ENCODE results near the gene MT1G. TPM values are rescaled to one million over a fixed set of nuclear protein-coding genes. Genes with fewer than 3 reads are reported as not detected.

The MT1G gene
- total RNA-seq, 4 donors from 2014 or later, result 410 to 930 (median 704) TPM

- 0% methylated on average over 1 of the region's 1 CpG for WGBS, 2 donors
- Histone ChIP-seq H3K36me3 (no peaks in the 10 kb centered on the region), H3K27ac (no peak overlapping the region), H3K4me3 (replicated peaks in 1 of 3) (no peak overlapping the region), H3K4me1 (peaks cover 7 to 17% of the 10 kb centered on the region in 2 donors), H3K9me3 (no peaks in the 10 kb centered on the region), H3K27me3 (no peaks in the 10 kb centered on the region)
- DNase-seq, result no peak
- TF ChIP-seq CTCF (IDR thresholded peaks at IDR 0.05) (no peak), POLR2A (IDR thresholded peaks at IDR 0.05) (no peak)
- intact Hi-C loops (cut with DNase I), result no loop called here
Measured at GRCh38 chr16:56645838-56646237, 22.0 kb downstream of the MT1G start.

GRCh38 chr16:56645311-56645710, 22.6 kb downstream of the MT1G start:
- no peak for DNase-seq
- Histone ChIP-seq H3K27ac (no peak overlapping the region), H3K4me3 (replicated peaks in 1 of 3) (no peak overlapping the region), H3K36me3 (no peaks in the 10 kb centered on the region), H3K4me1 (peaks cover 7 to 17% of the 10 kb centered on the region in 2 donors), H3K27me3 (no peaks in the 10 kb centered on the region), H3K9me3 (no peaks in the 10 kb centered on the region)
- WGBS, 2 donors, result 95 to 96% methylated on average over 1 of the region's 1 CpG
- intact Hi-C loops (cut with DNase I), result no loop called here
- TF ChIP-seq POLR2A (IDR thresholded peaks at IDR 0.05), result no peak

GRCh38 chr16:56643833-56644232, 24.0 kb downstream of the MT1G start:
- no peak for DNase-seq
- TF ChIP-seq POLR2A (IDR thresholded peaks at IDR 0.05) (no peak), CTCF (IDR thresholded peaks at IDR 0.05) (no peak)
- H3K27ac ChIP-seq, result peak overlapping the region in 2 of 3 donors; percentile 6 to 66
- H3K9me3 ChIP-seq, result no peaks in the 10 kb centered on the region
- no peaks in the 10 kb centered on the region for H3K36me3 ChIP-seq
- intact Hi-C loops (cut with DNase I), result no loop called here
- H3K4me1 ChIP-seq, result peaks cover 7 to 20% of the 10 kb centered on the region in 2 donors
- H3K4me3 ChIP-seq (replicated peaks in 1 of 3), result peak overlapping the region in 1 of 3 donors; percentile 22
- no peaks in the 10 kb centered on the region for H3K27me3 ChIP-seq
- 37 to 49% methylated on average over 4 to 5 of the region's 5 CpGs for WGBS, 2 donors

GRCh38 chr16:56643080-56643778, 24.6 kb downstream of the MT1G start:
- intact Hi-C loops (cut with DNase I), result no loop called here
- peak; percentile 90 to 91 for DNase-seq
- peaks cover 11 to 26% of the 10 kb centered on the region in 2 donors for H3K4me1 ChIP-seq
- H3K4me3 ChIP-seq (replicated peaks in 1 of 3), result peak overlapping the region in 1 of 3 donors; percentile 22
- 11% methylated on average over 12 to 18 of the region's 42 CpGs for WGBS, 2 donors
- H3K27ac ChIP-seq, result peak overlapping the region in 2 of 3 donors; percentile 6 to 66
- no peaks in the 10 kb centered on the region for H3K27me3 ChIP-seq
- H3K9me3 ChIP-seq, result no peaks in the 10 kb centered on the region
- peak; percentile 32 to 72 for TF ChIP-seq POLR2A (IDR thresholded peaks at IDR 0.05)
- peak in 5 of 6 experiments; percentile 15 to 67 (median 60) for TF ChIP-seq CTCF (IDR thresholded peaks at IDR 0.05)
- no peaks in the 10 kb centered on the region for H3K36me3 ChIP-seq

- Histone ChIP-seq H3K9me3 (no peaks in the 10 kb centered on the region), H3K27ac (no peak overlapping the region), H3K4me1 (peaks cover 11 to 33% of the 10 kb centered on the region in 2 donors), H3K27me3 (no peaks in the 10 kb centered on the region), H3K36me3 (no peaks in the 10 kb centered on the region), H3K4me3 (replicated peaks in 1 of 3) (no peak overlapping the region)
- intact Hi-C loops (cut with DNase I), result no loop called here
- TF ChIP-seq CTCF (IDR thresholded peaks at IDR 0.05) (no peak), POLR2A (IDR thresholded peaks at IDR 0.05) (no peak)
- 100% methylated on average over 2 of the region's 2 CpGs for WGBS, 2 donors
- no peak for DNase-seq
Measured at GRCh38 chr16:56641166-56641565, 26.7 kb downstream of the MT1G start.

Data from thyroid gland (tissue), 4 donors.